HEK293 (cell line): Measurements from ENCODE around the gene UCK1.

Experiments
- KLF7 ChIP-seq: fragments of 450-650 bp; formaldehyde crosslinking; IDR thresholded peaks from 2 replicates; pipeline ENCODE4 v1.5.1; 2016; ENCODE audit warnings: missing biosample characterization, missing genetic modification characterization, borderline replicate concordance
- OSR2 ChIP-seq: fragments of 450-650 bp; formaldehyde crosslinking; IDR thresholded peaks from 2 replicates; pipeline ENCODE4 v1.5.1; 2016; ENCODE audit warnings: missing biosample characterization, missing genetic modification characterization
- SP7 ChIP-seq: fragments of 450-650 bp; formaldehyde crosslinking; IDR thresholded peaks from 2 replicates; pipeline ENCODE4 v1.5.1; 2016; ENCODE audit warnings: missing biosample characterization, missing genetic modification characterization
- ZBTB8A ChIP-seq: fragments of 450-650 bp; formaldehyde crosslinking; IDR thresholded peaks from 2 replicates; pipeline ENCODE4 v1.5.1; 2016; ENCODE audit warnings: missing biosample characterization, missing genetic modification characterization
- ZIC2 ChIP-seq: fragments of 450-650 bp; formaldehyde crosslinking; IDR thresholded peaks from 2 replicates; pipeline ENCODE4 v1.5.1; 2016; ENCODE audit warnings: missing biosample characterization, missing genetic modification characterization
- ZNF266 ChIP-seq: fragments of 450-650 bp; formaldehyde crosslinking; IDR thresholded peaks from 2 replicates; pipeline ENCODE4 v1.5.1; 2016; ENCODE audit warnings: missing biosample characterization, missing genetic modification characterization, low read depth
- ZNF423 ChIP-seq: fragments of 450-650 bp; formaldehyde crosslinking; IDR thresholded peaks from 2 replicates; pipeline ENCODE4 v1.5.1; 2016; ENCODE audit warnings: missing biosample characterization, missing genetic modification characterization
- ZNF510 ChIP-seq: fragments of 450-650 bp; formaldehyde crosslinking; IDR thresholded peaks from 2 replicates; pipeline ENCODE4 v1.5.1; 2018; ENCODE audit warnings: mild to moderate bottlenecking, missing genetic modification characterization, missing biosample characterization; ENCODE audit not compliant: insufficient replicate concordance
- ZNF558 ChIP-seq: fragments of 450-650 bp; formaldehyde crosslinking; IDR thresholded peaks from 2 replicates; pipeline ENCODE4 v1.5.1; 2016; ENCODE audit warnings: missing biosample characterization, missing genetic modification characterization
- ZNF600 ChIP-seq: fragments of 450-650 bp; formaldehyde crosslinking; IDR thresholded peaks from 2 replicates; pipeline ENCODE4 v1.5.1; 2016; ENCODE audit warnings: missing biosample characterization, missing genetic modification characterization
- TF ChIP-seq, protein P1 (sequence below): fragments of 450-650 bp; formaldehyde crosslinking; IDR thresholded peaks from 2 replicates; pipeline ENCODE4 v1.5.1; 2016; ENCODE audit warnings: missing biosample characterization, missing genetic modification characterization
- TF ChIP-seq, protein P2 (sequence below): fragments of 450-650 bp; formaldehyde crosslinking; IDR thresholded peaks from 2 replicates; pipeline ENCODE4 v1.5.1; 2016; ENCODE audit warnings: missing biosample characterization, missing genetic modification characterization
- TF ChIP-seq, protein P3 (sequence below): fragments of 450-650 bp; formaldehyde crosslinking; IDR thresholded peaks from 2 replicates; pipeline ENCODE4 v1.5.1; 2016; ENCODE audit warnings: missing biosample characterization, missing genetic modification characterization
- TF ChIP-seq, protein P4 (sequence below): fragments of 450-650 bp; formaldehyde crosslinking; IDR thresholded peaks from 2 replicates; pipeline ENCODE4 v1.5.1; 2016; ENCODE audit warnings: missing biosample characterization, missing genetic modification characterization, low read depth
- TF ChIP-seq, protein P5 (sequence below): fragments of 450-650 bp; formaldehyde crosslinking; IDR thresholded peaks from 2 replicates; pipeline ENCODE4 v1.5.1; 2017; ENCODE audit warnings: missing biosample characterization, missing genetic modification characterization

Gene UCK1

DNA sequence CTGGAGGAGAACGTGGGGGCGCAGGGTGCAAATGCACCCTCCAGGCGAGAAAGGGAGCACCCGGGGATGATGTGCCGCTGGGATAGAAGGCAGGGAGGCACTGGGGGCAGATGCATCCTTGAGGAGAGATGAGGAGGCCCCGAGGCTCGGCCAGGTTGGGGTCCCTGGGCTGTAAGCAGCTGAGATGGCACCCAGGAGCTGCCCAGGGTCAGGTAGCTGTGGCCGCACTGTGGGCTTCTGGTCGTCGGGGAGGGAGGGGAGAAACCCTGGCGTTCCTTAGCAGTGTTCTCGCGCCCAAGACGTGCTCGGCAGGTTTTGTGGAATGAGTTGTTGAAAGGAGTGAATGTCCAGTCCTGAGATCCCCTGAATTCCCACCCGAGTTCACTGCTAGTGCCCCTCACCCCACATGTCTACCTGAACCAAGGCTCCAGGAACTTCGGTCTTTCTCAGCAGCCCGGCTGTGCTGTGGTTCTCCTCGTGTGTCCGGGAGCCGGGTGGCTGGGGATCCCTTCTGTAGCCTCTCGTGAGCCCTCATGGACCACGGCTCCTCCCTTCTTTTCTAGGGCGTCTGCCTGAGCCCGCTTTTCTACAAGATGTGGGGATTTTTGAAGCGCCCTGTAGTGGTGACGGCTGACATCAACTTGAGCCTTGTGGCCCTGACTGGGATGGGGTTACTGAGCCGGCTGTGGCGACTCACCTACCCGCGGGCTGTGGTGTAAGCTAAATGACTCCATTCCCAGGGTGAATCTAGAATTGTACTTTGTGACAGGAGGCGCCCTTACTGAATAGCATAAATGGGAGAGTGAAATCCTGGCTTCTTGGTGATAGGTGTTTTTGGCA, 27.2 kb downstream of the UCK1 start (continued):
- TF ChIP-seq, protein P1, sequence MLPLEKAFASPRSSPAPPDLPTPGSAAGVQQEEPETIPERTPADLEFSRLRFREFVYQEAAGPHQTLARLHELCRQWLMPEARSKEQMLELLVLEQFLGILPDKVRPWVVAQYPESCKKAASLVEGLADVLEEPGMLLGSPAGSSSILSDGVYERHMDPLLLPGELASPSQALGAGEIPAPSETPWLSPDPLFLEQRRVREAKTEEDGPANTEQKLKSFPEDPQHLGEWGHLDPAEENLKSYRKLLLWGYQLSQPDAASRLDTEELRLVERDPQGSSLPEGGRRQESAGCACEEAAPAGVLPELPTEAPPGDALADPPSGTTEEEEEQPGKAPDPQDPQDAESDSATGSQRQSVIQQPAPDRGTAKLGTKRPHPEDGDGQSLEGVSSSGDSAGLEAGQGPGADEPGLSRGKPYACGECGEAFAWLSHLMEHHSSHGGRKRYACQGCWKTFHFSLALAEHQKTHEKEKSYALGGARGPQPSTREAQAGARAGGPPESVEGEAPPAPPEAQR (tag by site-specific recombination), result no peak
- TF ChIP-seq ZBTB8A (tag by site-specific recombination) (peak; percentile 48), ZNF558 (tag by site-specific recombination) (no peak), ZNF423 (tag by site-specific recombination) (peak; percentile 42; the same call in 1 of the 2 replicates), KLF7 (tag by site-specific recombination) (no peak), ZNF510 (tag by site-specific recombination) (no peak), ZNF266 (no peak), SP7 (tag by site-specific recombination) (no peak), ZIC2 (no peak), ZNF600 (peak; percentile 59; the same call in 1 of the 2 replicates), OSR2 (0 out of 2 replicates have a peak, but pooled peaks have one; percentile 7)
- TF ChIP-seq, protein P2, sequence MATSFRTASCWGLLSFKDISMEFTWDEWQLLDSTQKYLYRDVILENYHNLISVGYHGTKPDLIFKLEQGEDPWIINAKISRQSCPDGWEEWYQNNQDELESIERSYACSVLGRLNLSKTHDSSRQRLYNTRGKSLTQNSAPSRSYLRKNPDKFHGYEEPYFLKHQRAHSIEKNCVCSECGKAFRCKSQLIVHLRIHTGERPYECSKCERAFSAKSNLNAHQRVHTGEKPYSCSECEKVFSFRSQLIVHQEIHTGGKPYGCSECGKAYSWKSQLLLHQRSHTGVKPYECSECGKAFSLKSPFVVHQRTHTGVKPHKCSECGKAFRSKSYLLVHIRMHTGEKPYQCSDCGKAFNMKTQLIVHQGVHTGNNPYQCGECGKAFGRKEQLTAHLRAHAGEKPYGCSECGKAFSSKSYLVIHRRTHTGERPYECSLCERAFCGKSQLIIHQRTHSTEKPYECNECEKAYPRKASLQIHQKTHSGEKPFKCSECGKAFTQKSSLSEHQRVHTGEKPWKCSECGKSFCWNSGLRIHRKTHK (tag by site-specific recombination), result no peak
- TF ChIP-seq, protein P3, sequence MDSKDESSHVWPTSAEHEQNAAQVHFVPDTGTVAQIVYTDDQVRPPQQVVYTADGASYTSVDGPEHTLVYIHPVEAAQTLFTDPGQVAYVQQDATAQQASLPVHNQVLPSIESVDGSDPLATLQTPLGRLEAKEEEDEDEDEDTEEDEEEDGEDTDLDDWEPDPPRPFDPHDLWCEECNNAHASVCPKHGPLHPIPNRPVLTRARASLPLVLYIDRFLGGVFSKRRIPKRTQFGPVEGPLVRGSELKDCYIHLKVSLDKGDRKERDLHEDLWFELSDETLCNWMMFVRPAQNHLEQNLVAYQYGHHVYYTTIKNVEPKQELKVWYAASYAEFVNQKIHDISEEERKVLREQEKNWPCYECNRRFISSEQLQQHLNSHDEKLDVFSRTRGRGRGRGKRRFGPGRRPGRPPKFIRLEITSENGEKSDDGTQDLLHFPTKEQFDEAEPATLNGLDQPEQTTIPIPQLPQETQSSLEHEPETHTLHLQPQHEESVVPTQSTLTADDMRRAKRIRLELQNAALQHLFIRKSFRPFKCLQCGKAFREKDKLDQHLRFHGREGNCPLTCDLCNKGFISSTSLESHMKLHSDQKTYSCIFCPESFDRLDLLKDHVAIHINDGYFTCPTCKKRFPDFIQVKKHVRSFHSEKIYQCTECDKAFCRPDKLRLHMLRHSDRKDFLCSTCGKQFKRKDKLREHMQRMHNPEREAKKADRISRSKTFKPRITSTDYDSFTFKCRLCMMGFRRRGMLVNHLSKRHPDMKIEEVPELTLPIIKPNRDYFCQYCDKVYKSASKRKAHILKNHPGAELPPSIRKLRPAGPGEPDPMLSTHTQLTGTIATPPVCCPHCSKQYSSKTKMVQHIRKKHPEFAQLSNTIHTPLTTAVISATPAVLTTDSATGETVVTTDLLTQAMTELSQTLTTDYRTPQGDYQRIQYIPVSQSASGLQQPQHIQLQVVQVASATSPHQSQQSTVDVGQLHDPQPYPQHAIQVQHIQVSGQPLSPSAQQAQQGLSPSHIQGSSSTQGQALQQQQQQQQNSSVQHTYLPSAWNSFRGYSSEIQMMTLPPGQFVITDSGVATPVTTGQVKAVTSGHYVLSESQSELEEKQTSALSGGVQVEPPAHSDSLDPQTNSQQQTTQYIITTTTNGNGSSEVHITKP (tag by site-specific recombination), result peak; percentile 15; the same call in 1 of the 2 replicates
- TF ChIP-seq, protein P4, sequence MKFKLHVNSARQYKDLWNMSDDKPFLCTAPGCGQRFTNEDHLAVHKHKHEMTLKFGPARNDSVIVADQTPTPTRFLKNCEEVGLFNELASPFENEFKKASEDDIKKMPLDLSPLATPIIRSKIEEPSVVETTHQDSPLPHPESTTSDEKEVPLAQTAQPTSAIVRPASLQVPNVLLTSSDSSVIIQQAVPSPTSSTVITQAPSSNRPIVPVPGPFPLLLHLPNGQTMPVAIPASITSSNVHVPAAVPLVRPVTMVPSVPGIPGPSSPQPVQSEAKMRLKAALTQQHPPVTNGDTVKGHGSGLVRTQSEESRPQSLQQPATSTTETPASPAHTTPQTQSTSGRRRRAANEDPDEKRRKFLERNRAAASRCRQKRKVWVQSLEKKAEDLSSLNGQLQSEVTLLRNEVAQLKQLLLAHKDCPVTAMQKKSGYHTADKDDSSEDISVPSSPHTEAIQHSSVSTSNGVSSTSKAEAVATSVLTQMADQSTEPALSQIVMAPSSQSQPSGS (tag by site-specific recombination), result no peak
- TF ChIP-seq, protein P5, sequence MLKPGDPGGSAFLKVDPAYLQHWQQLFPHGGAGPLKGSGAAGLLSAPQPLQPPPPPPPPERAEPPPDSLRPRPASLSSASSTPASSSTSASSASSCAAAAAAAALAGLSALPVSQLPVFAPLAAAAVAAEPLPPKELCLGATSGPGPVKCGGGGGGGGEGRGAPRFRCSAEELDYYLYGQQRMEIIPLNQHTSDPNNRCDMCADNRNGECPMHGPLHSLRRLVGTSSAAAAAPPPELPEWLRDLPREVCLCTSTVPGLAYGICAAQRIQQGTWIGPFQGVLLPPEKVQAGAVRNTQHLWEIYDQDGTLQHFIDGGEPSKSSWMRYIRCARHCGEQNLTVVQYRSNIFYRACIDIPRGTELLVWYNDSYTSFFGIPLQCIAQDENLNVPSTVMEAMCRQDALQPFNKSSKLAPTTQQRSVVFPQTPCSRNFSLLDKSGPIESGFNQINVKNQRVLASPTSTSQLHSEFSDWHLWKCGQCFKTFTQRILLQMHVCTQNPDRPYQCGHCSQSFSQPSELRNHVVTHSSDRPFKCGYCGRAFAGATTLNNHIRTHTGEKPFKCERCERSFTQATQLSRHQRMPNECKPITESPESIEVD, result no peak
